Muscle layer of duodenum (tissue), 2 donors: ENCODE data around the gene ENC1.

Experiments
- H3K27ac ChIP-seq: one replicate; pipeline ENCODE4 v1.7.0; 2013; ENCODE audit warnings: mild to moderate bottlenecking, low read length
- H3K27me3 ChIP-seq: one replicate; pipeline ENCODE4 v1.7.0; 2013; ENCODE audit warnings: low read depth, mild to moderate bottlenecking, control low read depth, low read length
- H3K36me3 ChIP-seq, 2 donors: one replicate each; pipeline ENCODE4 v1.7.0; 2013; ENCODE audit warnings: low read length in 2 of 2, control low read depth in 1 of 2, mild to moderate bottlenecking in 1 of 2; ENCODE audit not compliant: insufficient read depth in 2 of 2, control insufficient read depth in 1 of 2
- H3K4me1 ChIP-seq, 2 donors: one replicate each; pipeline ENCODE4 v1.7.0; 2013; ENCODE audit warnings: low read length in 2 of 2, mild to moderate bottlenecking in 2 of 2, control low read depth in 1 of 2, moderate library complexity in 1 of 2; ENCODE audit not compliant: insufficient read depth in 2 of 2, control insufficient read depth in 1 of 2
- H3K4me3 ChIP-seq, 2 donors: one replicate each; pipeline ENCODE4 v1.7.0; 2013; ENCODE audit warnings: low read length in 2 of 2, low read depth in 1 of 2, mild to moderate bottlenecking in 1 of 2
- H3K9me3 ChIP-seq, 2 donors: one replicate each; pipeline ENCODE4 v1.7.0; 2013; ENCODE audit warnings: low read length in 2 of 2, control low read depth in 1 of 2, mild to moderate bottlenecking in 1 of 2; ENCODE audit not compliant: control insufficient read depth in 1 of 2
- donor health status: healthy.

ENC1 gene

GRCh38 chr5:74595143-74595925 lies 45.2 kb downstream of the ENC1 start:
- Histone ChIP-seq H3K4me1 (no peaks in the 10 kb centered on the region), H3K36me3 (no peaks in the 10 kb centered on the region), H3K4me3 (no peak overlapping the region), H3K9me3 (no peaks in the 10 kb centered on the region), H3K27me3 (no peaks in the 10 kb centered on the region), H3K27ac (no peak overlapping the region)

- Histone ChIP-seq H3K36me3 (no peaks in the 10 kb centered on the region), H3K4me3 (no peak overlapping the region), H3K27ac (no peak overlapping the region), H3K27me3 (no peaks in the 10 kb centered on the region), H3K4me1 (no peaks in the 10 kb centered on the region), H3K9me3 (no peaks in the 10 kb centered on the region)
These were observed 46.1 kb downstream of the ENC1 start for GRCh38 chr5:74594137-74595040.

GRCh38 chr5:74589204-74590056 lies 51.1 kb downstream of the ENC1 start:
- Histone ChIP-seq H3K36me3 (no peaks in the 10 kb centered on the region), H3K4me3 (no peak overlapping the region), H3K27me3 (no peaks in the 10 kb centered on the region), H3K4me1 (peaks cover 0 to 5% of the 10 kb centered on the region in 2 donors), H3K27ac (no peak overlapping the region), H3K9me3 (no peaks in the 10 kb centered on the region)

- Histone ChIP-seq H3K36me3 (no peaks in the 10 kb centered on the region), H3K9me3 (no peaks in the 10 kb centered on the region), H3K27me3 (no peaks in the 10 kb centered on the region), H3K4me1 (peaks cover 0 to 5% of the 10 kb centered on the region in 2 donors), H3K4me3 (no peak overlapping the region), H3K27ac (no peak overlapping the region)
These were observed 52.1 kb downstream of the ENC1 start for GRCh38 chr5:74588415-74588814.

GRCh38 chr5:74587890-74588289 lies 52.6 kb downstream of the ENC1 start:
- no peak overlapping the region for H3K4me3 ChIP-seq
- no peaks in the 10 kb centered on the region for H3K27me3 ChIP-seq
- H3K36me3 ChIP-seq = no peaks in the 10 kb centered on the region
- H3K27ac ChIP-seq = no peak overlapping the region
- no peaks in the 10 kb centered on the region for H3K9me3 ChIP-seq
- H3K4me1 ChIP-seq = peaks cover 0 to 5% of the 10 kb centered on the region in 2 donors

- peaks cover 0 to 5% of the 10 kb centered on the region in 2 donors for H3K4me1 ChIP-seq
These were observed 53.2 kb downstream of the ENC1 start for GRCh38 chr5:74587300-74587699.

GRCh38 chr5:74586856-74587255 lies 53.7 kb downstream of the ENC1 start:
- Histone ChIP-seq H3K27me3 (no peaks in the 10 kb centered on the region), H3K9me3 (no peaks in the 10 kb centered on the region), H3K4me1 (peaks cover 0 to 5% of the 10 kb centered on the region in 2 donors), H3K27ac (no peak overlapping the region), H3K4me3 (no peak overlapping the region), H3K36me3 (no peaks in the 10 kb centered on the region)

More at GRCh38 chr5:74587300-74587699, 53.2 kb downstream of the ENC1 start:
- Histone ChIP-seq H3K36me3 (no peaks in the 10 kb centered on the region), H3K27me3 (no peaks in the 10 kb centered on the region), H3K9me3 (no peaks in the 10 kb centered on the region), H3K27ac (no peak overlapping the region), H3K4me3 (no peak overlapping the region)

GRCh38 chr5:74582853-74583252 lies 57.7 kb downstream of the ENC1 start:
- Histone ChIP-seq H3K27me3 (no peaks in the 10 kb centered on the region), H3K4me1 (peaks cover 0 to 4% of the 10 kb centered on the region in 2 donors), H3K27ac (no peak overlapping the region), H3K9me3 (no peaks in the 10 kb centered on the region), H3K36me3 (no peaks in the 10 kb centered on the region), H3K4me3 (no peak overlapping the region)

GRCh38 chr5:74581988-74582365 lies 58.6 kb downstream of the ENC1 start:
- H3K27me3 ChIP-seq = no peaks in the 10 kb centered on the region
- H3K36me3 ChIP-seq = no peaks in the 10 kb centered on the region
- no peak overlapping the region for H3K4me3 ChIP-seq
- H3K27ac ChIP-seq = no peak overlapping the region
- H3K9me3 ChIP-seq = no peaks in the 10 kb centered on the region
- H3K4me1 ChIP-seq = peaks cover 0 to 7% of the 10 kb centered on the region in 2 donors

- Histone ChIP-seq H3K4me3 (no peak overlapping the region), H3K36me3 (no peaks in the 10 kb centered on the region), H3K9me3 (no peaks in the 10 kb centered on the region), H3K27me3 (no peaks in the 10 kb centered on the region), H3K4me1 (peaks cover 0 to 8% of the 10 kb centered on the region in 2 donors), H3K27ac (no peak overlapping the region)
These were observed 59.8 kb downstream of the ENC1 start for GRCh38 chr5:74580729-74581109.

GRCh38 chr5:74579215-74579614 lies 61.3 kb downstream of the ENC1 start:
- Histone ChIP-seq H3K9me3 (no peaks in the 10 kb centered on the region), H3K4me1 (peaks cover under 1 to 8% of the 10 kb centered on the region in 2 donors), H3K27me3 (no peaks in the 10 kb centered on the region), H3K4me3 (no peak overlapping the region), H3K27ac (no peak overlapping the region), H3K36me3 (no peaks in the 10 kb centered on the region)
